ENCODE results near the gene NKD2. TPM values are rescaled to one million over a fixed set of nuclear protein-coding genes. Genes with fewer than 3 reads are reported as not detected.
A peak's percentile ranks its signal among the peaks of the same experiment; 100 is the strongest.
"Not testable (repeated sequence)": the region's sequence is repeated elsewhere in the genome, so short reads cannot be mapped to it uniquely, and the experiment has no call there.

The NKD2 gene
- total and polyA plus RNA-seq, 7 donors = 0.08 to 0.96 (median 0.63) TPM; not detected in 1

GRCh38 chr5:999724-1000123 lies 8.9 kb upstream of the NKD2 start:
- Histone ChIP-seq H3K36me3 (ENCODE audit: insufficient read depth in 1 of 2, low read depth in 1 of 2) (no peaks in the 10 kb centered on the region), H3K27me3 (ENCODE audit: insufficient read depth in 3 of 3, low read length in 2 of 3) (peaks cover 0 to 8% (median 6%) of the 10 kb centered on the region in 3 donors), H3K4me1 (no peaks in the 10 kb centered on the region), H3K27ac (no peak overlapping the region), H3K9me3 (no peaks in the 10 kb centered on the region), H3K4me3 (no peak overlapping the region)
- DNase-seq = peak in 1 of 2 donors; percentile 43
- intact Hi-C loops (cut with DNase I) = loop anchor here in 1 of 2 donors (10.0 kb wide), 1 partner anchor 135 kb away; no protein-coding TSS in a partner anchor
- TF ChIP-seq, protein P1, sequence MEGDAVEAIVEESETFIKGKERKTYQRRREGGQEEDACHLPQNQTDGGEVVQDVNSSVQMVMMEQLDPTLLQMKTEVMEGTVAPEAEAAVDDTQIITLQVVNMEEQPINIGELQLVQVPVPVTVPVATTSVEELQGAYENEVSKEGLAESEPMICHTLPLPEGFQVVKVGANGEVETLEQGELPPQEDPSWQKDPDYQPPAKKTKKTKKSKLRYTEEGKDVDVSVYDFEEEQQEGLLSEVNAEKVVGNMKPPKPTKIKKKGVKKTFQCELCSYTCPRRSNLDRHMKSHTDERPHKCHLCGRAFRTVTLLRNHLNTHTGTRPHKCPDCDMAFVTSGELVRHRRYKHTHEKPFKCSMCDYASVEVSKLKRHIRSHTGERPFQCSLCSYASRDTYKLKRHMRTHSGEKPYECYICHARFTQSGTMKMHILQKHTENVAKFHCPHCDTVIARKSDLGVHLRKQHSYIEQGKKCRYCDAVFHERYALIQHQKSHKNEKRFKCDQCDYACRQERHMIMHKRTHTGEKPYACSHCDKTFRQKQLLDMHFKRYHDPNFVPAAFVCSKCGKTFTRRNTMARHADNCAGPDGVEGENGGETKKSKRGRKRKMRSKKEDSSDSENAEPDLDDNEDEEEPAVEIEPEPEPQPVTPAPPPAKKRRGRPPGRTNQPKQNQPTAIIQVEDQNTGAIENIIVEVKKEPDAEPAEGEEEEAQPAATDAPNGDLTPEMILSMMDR (IDR thresholded peaks at IDR 0.05) = no peak
- WGBS, 3 donors = 93 to 96% (median 95%) methylated on average over 5 of the region's 5 CpGs
- no peak for ATAC-seq

DNA sequence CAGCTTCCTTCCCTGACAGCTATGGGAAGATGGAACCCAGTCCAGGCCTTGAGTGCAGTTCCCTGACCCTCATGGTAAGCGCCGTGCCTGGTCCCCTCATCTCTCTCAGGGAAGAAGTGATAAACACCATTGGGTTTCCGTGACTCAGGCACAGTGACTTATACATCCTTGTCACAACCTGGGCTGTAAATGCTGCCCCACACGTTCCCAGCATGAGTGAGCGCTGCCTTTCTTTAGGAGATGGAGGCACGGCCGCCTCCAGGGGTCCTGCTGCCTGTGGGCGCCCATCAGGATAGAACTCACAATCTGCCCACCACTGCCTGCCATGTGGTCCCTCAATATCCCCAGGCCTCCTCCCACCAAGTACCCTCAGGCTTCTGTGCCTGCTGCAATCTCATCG lies 8.3 kb upstream of the NKD2 start:
- no peaks in the 10 kb centered on the region for H3K36me3 ChIP-seq (ENCODE audit: insufficient read depth in 1 of 2, low read depth in 1 of 2)
- H3K4me3 ChIP-seq = no peak overlapping the region
- no peak overlapping the region for H3K27ac ChIP-seq
- H3K9me3 ChIP-seq = no peaks in the 10 kb centered on the region
- 83 to 93% (median 92%) methylated on average over 9 of the region's 9 CpGs for WGBS, 3 donors
- DNase-seq = no peak
- TF ChIP-seq, protein P1 (IDR thresholded peaks at IDR 0.05) = no peak
- intact Hi-C loops (cut with DNase I) = no loop called here
- H3K4me1 ChIP-seq = no peaks in the 10 kb centered on the region
- no peak for ATAC-seq
- H3K27me3 ChIP-seq (ENCODE audit: insufficient read depth in 3 of 3, low read length in 2 of 3) = peaks cover 0 to 14% (median 6%) of the 10 kb centered on the region in 3 donors

- DNase-seq = not testable (repeated sequence)
- WGBS, 3 donors = 88 to 95% (median 94%) methylated on average over 11 of the region's 11 CpGs
Measured at GRCh38 chr5:1000831-1001230, 7.8 kb upstream of the NKD2 start.

DNA sequence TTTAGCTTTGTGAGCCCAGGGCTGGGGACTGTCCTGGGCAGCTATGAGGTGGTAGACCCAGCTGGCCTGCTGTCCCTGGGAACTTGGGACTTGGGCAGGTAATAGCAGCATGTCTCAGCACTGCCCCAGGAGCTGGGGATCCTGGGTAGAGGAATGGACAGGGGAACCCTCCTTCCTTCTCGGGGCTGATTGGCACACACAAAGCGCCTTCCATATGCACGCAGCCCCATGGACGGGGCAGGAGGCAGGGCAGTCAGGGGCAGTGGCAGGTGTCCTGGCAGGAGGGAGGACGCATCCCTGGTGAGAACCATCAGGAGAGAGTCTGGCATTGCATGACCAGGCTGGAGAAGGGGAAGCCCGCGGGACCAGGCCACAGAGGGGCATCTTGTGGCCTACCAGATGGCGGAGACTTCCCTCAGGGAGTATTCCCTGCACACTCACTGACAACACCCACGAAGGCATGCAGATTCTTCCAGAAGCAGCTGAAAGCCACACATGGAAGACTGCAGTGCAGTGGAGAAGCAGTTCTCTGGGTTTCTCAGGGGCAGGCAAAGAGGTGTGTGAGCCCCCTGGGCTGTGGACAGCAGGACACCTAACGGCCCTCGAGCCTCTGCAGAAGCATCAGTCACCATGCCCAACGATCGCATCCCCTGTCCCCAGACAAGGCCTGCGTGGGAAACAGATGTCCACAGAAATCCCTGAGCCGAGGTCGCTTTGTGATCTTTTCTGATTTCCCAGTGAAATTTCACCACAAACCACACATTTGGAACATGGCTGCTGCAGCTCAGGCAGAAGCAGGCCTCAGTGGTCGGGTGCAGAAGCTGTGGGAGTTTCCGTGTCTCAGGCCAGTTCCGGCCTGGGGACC lies 7.0 kb upstream of the NKD2 start:
- WGBS, 3 donors = 80 to 89% (median 87%) methylated on average over 19 of the region's 19 CpGs
- peaks cover 0 to 26% (median 13%) of the 10 kb centered on the region in 3 donors for H3K27me3 ChIP-seq (ENCODE audit: insufficient read depth in 3 of 3, low read length in 2 of 3)
- no peaks in the 10 kb centered on the region for H3K36me3 ChIP-seq (ENCODE audit: insufficient read depth in 1 of 2, low read depth in 1 of 2)
- H3K4me3 ChIP-seq = no peak overlapping the region
- DNase-seq (no peak), ATAC-seq (no peak)
- intact Hi-C loops (cut with DNase I) = no loop called here
- TF ChIP-seq, protein P1 (IDR thresholded peaks at IDR 0.05) = no peak
- no peak overlapping the region for H3K27ac ChIP-seq
- no peaks in the 10 kb centered on the region for H3K4me1 ChIP-seq
- H3K9me3 ChIP-seq = no peaks in the 10 kb centered on the region

More at GRCh38 chr5:1000831-1001230, 7.8 kb upstream of the NKD2 start:
- intact Hi-C loops (cut with DNase I); H3K27ac ChIP-seq; H3K9me3 ChIP-seq; H3K4me3 ChIP-seq; H3K4me1 ChIP-seq; H3K36me3 ChIP-seq (ENCODE audit: insufficient read depth in 1 of 2, low read depth in 1 of 2); ATAC-seq: not testable (repeated sequence)
- peaks cover 0 to 18% (median 10%) of the 10 kb centered on the region in 3 donors for H3K27me3 ChIP-seq (ENCODE audit: insufficient read depth in 3 of 3, low read length in 2 of 3)

- H3K27me3 ChIP-seq (ENCODE audit: insufficient read depth in 3 of 3, low read length in 2 of 3) = peaks cover 0 to 32% (median 13%) of the 10 kb centered on the region in 3 donors
- no peak overlapping the region for H3K4me3 ChIP-seq
- intact Hi-C loops (cut with DNase I) = no loop called here
- H3K9me3 ChIP-seq = no peaks in the 10 kb centered on the region
- DNase-seq = no peak
- no peaks in the 10 kb centered on the region for H3K36me3 ChIP-seq (ENCODE audit: insufficient read depth in 1 of 2, low read depth in 1 of 2)
- ATAC-seq = no peak
- WGBS, 3 donors = 85 to 93% (median 91%) methylated on average over 4 of the region's 4 CpGs
- H3K4me1 ChIP-seq = no peaks in the 10 kb centered on the region
- H3K27ac ChIP-seq = no peak overlapping the region
- TF ChIP-seq, protein P1 (IDR thresholded peaks at IDR 0.05) = no peak
Measured at GRCh38 chr5:1002271-1002546, 6.4 kb upstream of the NKD2 start.
